Activated CD4-positive, alpha-beta T cell treated with anti-CD3 and anti-CD28 coated beads, Interleukin-2, amount 10 ng/mL, durations not matched to agents 24 days and 14 days (primary cell): ENCODE measurements around the gene IFI27L2. TPM values are rescaled to one million over a fixed set of nuclear protein-coding genes. Genes with fewer than 3 reads are reported as not detected.

Source experiments
- DNase-seq: peaks from one replicate; pipeline ENCODE4 v3.0.0; 2022
- H3K27ac Mint-ChIP-seq: one replicate; pipeline ENCODE4 v1.8.0; 2022; ENCODE audit warnings: mild to moderate bottlenecking, mixed read lengths
- H3K27me3 Mint-ChIP-seq: one replicate; pipeline ENCODE4 v1.8.0; 2022; ENCODE audit warnings: mixed read lengths
- H3K36me3 Mint-ChIP-seq: one replicate; pipeline ENCODE4 v1.8.0; 2022; ENCODE audit warnings: low read depth, mild to moderate bottlenecking, mixed read lengths
- H3K4me1 Mint-ChIP-seq: one replicate; pipeline ENCODE4 v1.8.0; 2021; ENCODE audit warnings: mixed read lengths
- H3K4me3 Mint-ChIP-seq: one replicate; pipeline ENCODE4 v1.8.0; 2022; ENCODE audit warnings: mild to moderate bottlenecking, moderate library complexity, mixed read lengths
- H3K9me3 Mint-ChIP-seq: one replicate; pipeline ENCODE4 v1.8.0; 2021; ENCODE audit warnings: mixed read lengths
- intact Hi-C: fragments of 100-400 bp; cut with micrococcal nuclease; formaldehyde crosslinking; loops from one replicate; pipeline ENCODE4 v1.15.1; 2023
- total RNA-seq: library from RNA; stranded (reverse); gene quantifications from 2 replicates; pipeline ENCODE4 v1.2.3, GENCODE V29; 2022

The IFI27L2 gene
- total RNA-seq, 1 donor from 2014 or later = 38.8 TPM

DNA sequence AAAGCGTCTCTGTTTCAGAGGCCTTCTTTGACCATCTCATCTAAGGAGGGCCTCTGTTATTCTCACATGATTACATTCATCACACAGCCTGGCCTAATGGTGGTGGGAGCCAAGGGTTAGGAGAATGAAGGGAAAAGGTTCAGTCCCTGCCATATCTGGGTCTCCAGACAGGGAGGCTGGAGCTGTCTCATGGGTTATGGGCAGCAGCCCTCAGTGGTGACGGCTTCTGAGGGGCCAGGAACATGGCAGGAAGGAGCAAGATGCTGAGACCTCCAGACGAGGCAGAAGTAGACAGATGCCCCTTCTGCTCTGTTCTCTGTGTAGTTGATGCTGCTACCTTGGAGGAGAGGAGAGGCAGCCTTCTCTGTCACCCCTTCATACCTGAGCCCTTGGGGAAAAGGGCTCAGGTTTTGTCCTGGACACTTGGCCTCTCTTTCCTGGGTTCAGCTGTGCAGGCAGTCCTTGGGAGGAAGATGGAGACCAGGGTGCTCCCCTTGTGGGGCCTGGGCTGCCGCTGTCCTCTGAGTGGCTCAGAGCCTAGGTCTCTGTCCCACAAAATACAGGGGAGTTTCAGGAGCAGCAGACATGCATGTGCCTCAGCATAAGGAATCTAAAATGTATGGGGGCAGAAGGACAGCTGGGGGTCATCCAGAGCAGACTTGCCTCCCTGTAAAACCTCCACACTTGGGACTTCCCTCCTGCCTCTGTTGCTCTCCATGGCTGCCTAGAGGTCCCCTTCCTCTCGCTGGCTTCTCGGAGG, 3.6 kb downstream of the IFI27L2 start:
- no peak overlapping the region for H3K27ac Mint-ChIP-seq
- H3K4me1 Mint-ChIP-seq = peaks cover 20% of the 10 kb centered on the region
- no peak overlapping the region for H3K4me3 Mint-ChIP-seq
- peaks cover 3% of the 10 kb centered on the region for H3K36me3 Mint-ChIP-seq
- intact Hi-C loops = no loop called here
- peaks cover 7% of the 10 kb centered on the region for H3K27me3 Mint-ChIP-seq
- H3K9me3 Mint-ChIP-seq = peaks cover 2% of the 10 kb centered on the region
- no peak for DNase-seq

- peaks cover 14% of the 10 kb centered on the region for H3K4me1 Mint-ChIP-seq
- peaks cover 3% of the 10 kb centered on the region for H3K36me3 Mint-ChIP-seq
- H3K4me3 Mint-ChIP-seq = no peak overlapping the region
- peaks cover 3% of the 10 kb centered on the region for H3K27me3 Mint-ChIP-seq
- H3K9me3 Mint-ChIP-seq = peaks cover 7% of the 10 kb centered on the region
- H3K27ac Mint-ChIP-seq = no peak overlapping the region
- intact Hi-C loops = no loop called here
- DNase-seq = no peak
Measured at GRCh38 chr14:94124582-94125377, 4.6 kb downstream of the IFI27L2 start.

DNA sequence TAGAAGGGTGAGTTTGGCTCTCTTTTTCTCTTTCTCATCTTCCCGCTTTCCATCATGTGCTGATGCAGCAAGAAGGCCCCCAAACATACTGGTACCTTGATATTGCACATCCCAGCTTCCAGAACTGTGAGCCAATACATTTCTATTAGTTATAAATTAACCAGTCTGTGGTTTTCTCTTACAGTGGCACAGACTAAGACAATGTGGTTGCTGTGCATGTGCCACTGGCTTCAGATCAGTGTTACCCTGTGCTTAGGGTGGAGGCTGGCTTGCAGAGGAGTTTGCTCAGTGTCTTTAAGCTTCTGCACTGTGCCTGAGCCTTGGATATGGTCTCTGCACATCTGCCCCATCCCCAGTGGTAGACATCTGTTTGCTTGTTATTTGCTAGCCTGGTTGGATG, 5.5 kb downstream of the IFI27L2 start:
- no peak for DNase-seq
- peaks cover 8% of the 10 kb centered on the region for H3K4me1 Mint-ChIP-seq
- no peak overlapping the region for H3K4me3 Mint-ChIP-seq
- peaks cover 3% of the 10 kb centered on the region for H3K36me3 Mint-ChIP-seq
- peaks cover 10% of the 10 kb centered on the region for H3K9me3 Mint-ChIP-seq
- intact Hi-C loops = no loop called here
- no peak overlapping the region for H3K27ac Mint-ChIP-seq
- H3K27me3 Mint-ChIP-seq = peaks cover 3% of the 10 kb centered on the region

DNA sequence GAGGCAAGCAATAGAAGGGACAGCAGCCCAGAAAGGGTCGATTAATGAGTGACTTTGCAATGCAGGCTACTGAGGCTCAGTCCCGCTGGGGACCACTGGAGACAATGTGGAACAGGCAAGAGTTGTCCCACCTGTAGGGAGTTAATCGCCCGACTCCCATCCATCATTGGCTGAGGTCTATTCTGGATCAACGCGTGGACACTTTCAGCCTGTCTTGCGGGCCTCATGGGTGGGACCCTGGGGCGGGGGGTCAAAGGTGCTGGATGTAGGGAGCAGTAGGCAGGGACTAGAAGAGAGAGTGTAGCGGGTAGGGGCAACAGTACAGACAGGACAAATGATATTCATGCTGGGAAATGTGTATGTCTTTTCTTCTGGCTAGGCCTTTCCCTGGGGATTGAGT, 6.1 kb downstream of the IFI27L2 start:
- DNase-seq = no peak
- peaks cover 3% of the 10 kb centered on the region for H3K36me3 Mint-ChIP-seq
- H3K4me3 Mint-ChIP-seq = no peak overlapping the region
- H3K27me3 Mint-ChIP-seq = peaks cover 3% of the 10 kb centered on the region
- H3K27ac Mint-ChIP-seq = no peak overlapping the region
- peaks cover 3% of the 10 kb centered on the region for H3K4me1 Mint-ChIP-seq
- H3K9me3 Mint-ChIP-seq = peaks cover 10% of the 10 kb centered on the region
- intact Hi-C loops = no loop called here

- Mint-ChIP-seq H3K27me3 (peaks cover 6% of the 10 kb centered on the region), H3K4me1 (peaks cover 3% of the 10 kb centered on the region), H3K36me3 (peaks cover 3% of the 10 kb centered on the region), H3K9me3 (peaks cover 10% of the 10 kb centered on the region), H3K4me3 (no peak overlapping the region), H3K27ac (no peak overlapping the region)
- DNase-seq = no peak
- intact Hi-C loops = no loop called here
Measured at GRCh38 chr14:94122438-94122837, 7.0 kb downstream of the IFI27L2 start.

DNA sequence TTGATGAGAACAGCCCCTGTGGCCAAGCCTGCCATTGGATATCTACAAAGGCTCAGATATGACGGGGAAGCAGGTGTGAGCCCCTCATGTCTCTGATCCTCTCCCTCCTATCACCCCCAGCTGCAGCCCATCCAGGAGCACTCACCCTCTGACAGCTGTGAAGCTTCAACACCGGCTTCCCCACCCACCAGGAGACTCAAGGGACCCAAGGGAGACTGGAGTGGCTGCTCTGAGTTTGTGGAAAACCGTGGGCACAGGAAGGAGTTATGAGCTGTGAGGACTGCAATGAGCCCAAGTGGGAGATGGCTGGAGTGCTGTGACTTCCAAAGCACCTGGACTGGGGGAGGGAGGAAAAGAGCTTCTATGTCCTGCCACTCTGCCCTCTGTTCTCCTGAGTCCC, 7.9 kb downstream of the IFI27L2 start:
- peaks cover 10% of the 10 kb centered on the region for H3K9me3 Mint-ChIP-seq
- peaks cover 3% of the 10 kb centered on the region for H3K4me1 Mint-ChIP-seq
- H3K4me3 Mint-ChIP-seq = no peak overlapping the region
- H3K27me3 Mint-ChIP-seq = peaks cover 6% of the 10 kb centered on the region
- no peak for DNase-seq
- intact Hi-C loops = no loop called here
- H3K36me3 Mint-ChIP-seq = no peaks in the 10 kb centered on the region
- no peak overlapping the region for H3K27ac Mint-ChIP-seq

- Mint-ChIP-seq H3K27ac (no peak overlapping the region), H3K36me3 (no peaks in the 10 kb centered on the region), H3K9me3 (peaks cover 10% of the 10 kb centered on the region), H3K4me3 (no peak overlapping the region), H3K27me3 (peaks cover 6% of the 10 kb centered on the region), H3K4me1 (peaks cover 3% of the 10 kb centered on the region)
- no peak for DNase-seq
- intact Hi-C loops = no loop called here
Measured at GRCh38 chr14:94120667-94121340, 8.6 kb downstream of the IFI27L2 start.

- H3K27me3 Mint-ChIP-seq = peaks cover 6% of the 10 kb centered on the region
- H3K4me3 Mint-ChIP-seq = no peak overlapping the region
- intact Hi-C loops = no loop called here
- H3K4me1 Mint-ChIP-seq = peaks cover 13% of the 10 kb centered on the region
- no peaks in the 10 kb centered on the region for H3K36me3 Mint-ChIP-seq
- no peak for DNase-seq
- H3K27ac Mint-ChIP-seq = no peak overlapping the region
- H3K9me3 Mint-ChIP-seq = peaks cover 10% of the 10 kb centered on the region
Measured at GRCh38 chr14:94119071-94119470, 10.3 kb downstream of the IFI27L2 start.

- Mint-ChIP-seq H3K36me3 (no peaks in the 10 kb centered on the region), H3K27ac (no peak overlapping the region), H3K4me1 (peaks cover 15% of the 10 kb centered on the region), H3K4me3 (no peak overlapping the region), H3K27me3 (peaks cover 6% of the 10 kb centered on the region), H3K9me3 (peaks cover 10% of the 10 kb centered on the region)
- no peak for DNase-seq
- intact Hi-C loops = no loop called here
Measured at GRCh38 chr14:94117856-94118255, 11.5 kb downstream of the IFI27L2 start.

- no peak for DNase-seq
- peaks cover 23% of the 10 kb centered on the region for H3K4me1 Mint-ChIP-seq
- peaks cover 5% of the 10 kb centered on the region for H3K27me3 Mint-ChIP-seq
- H3K4me3 Mint-ChIP-seq = no peak overlapping the region
- no peaks in the 10 kb centered on the region for H3K36me3 Mint-ChIP-seq
- intact Hi-C loops = no loop called here
- no peak overlapping the region for H3K27ac Mint-ChIP-seq
- H3K9me3 Mint-ChIP-seq = peaks cover 10% of the 10 kb centered on the region
Measured at GRCh38 chr14:94116701-94117100, 12.7 kb downstream of the IFI27L2 start.

DNA sequence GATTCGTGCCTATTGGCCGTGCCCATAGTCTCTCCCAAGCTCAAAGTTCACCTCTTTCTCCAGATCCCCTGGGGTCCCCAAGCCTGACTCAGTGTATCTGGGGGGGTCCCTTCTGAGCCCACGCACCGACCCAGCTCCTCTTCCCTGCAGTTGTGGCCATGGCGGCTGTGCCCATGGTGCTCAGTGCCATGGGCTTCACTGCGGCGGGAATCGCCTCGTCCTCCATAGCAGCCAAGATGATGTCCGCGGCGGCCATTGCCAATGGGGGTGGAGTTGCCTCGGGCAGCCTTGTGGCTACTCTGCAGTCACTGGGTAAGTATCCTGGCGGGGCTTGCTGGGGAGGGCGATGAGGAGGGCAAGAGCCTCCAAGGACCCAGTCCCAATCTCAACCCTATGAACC, 13.8 kb downstream of the IFI27L2 start:
- H3K9me3 Mint-ChIP-seq = peaks cover 6% of the 10 kb centered on the region
- H3K4me1 Mint-ChIP-seq = peaks cover 23% of the 10 kb centered on the region
- DNase-seq = no peak
- peaks cover 3% of the 10 kb centered on the region for H3K27me3 Mint-ChIP-seq
- no peaks in the 10 kb centered on the region for H3K36me3 Mint-ChIP-seq
- H3K4me3 Mint-ChIP-seq = no peak overlapping the region
- intact Hi-C loops = no loop called here
- H3K27ac Mint-ChIP-seq = no peak overlapping the region

DNA sequence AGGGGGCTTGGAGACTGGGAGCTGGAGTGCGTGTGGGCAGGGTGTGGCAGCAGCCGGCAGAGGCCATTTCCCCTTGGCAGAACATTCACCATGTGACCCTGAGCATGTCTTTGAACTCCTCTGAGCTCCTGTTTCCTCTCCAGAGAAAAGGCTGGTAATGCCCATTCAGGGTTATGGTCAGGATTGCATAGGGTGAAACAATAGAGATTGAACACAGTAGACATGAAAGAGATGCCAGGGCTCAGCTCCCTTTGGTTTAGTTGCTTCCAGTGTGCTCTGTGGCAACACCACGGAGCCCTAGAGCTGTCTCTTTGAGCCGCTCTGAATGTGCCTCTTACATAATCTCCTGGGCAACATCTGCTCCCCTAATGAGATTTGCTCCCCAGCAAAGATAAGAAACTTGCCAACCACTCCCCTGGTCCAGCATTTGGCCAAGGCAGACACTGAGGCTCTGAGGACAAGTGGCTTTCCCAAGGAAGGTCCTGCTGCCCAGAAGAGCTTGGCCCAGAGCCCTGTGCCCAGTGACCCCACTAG, 14.3 kb downstream of the IFI27L2 start:
- intact Hi-C loops = no loop called here
- Mint-ChIP-seq H3K9me3 (peaks cover 3% of the 10 kb centered on the region), H3K4me3 (no peak overlapping the region), H3K27me3 (peaks cover 3% of the 10 kb centered on the region), H3K27ac (no peak overlapping the region), H3K4me1 (peaks cover 27% of the 10 kb centered on the region), H3K36me3 (no peaks in the 10 kb centered on the region)
- DNase-seq = no peak

- H3K36me3 Mint-ChIP-seq = no peaks in the 10 kb centered on the region
- no peak overlapping the region for H3K27ac Mint-ChIP-seq
- H3K9me3 Mint-ChIP-seq = peaks cover 3% of the 10 kb centered on the region
- no peak for DNase-seq
- H3K27me3 Mint-ChIP-seq = peaks cover 3% of the 10 kb centered on the region
- intact Hi-C loops = no loop called here
- peaks cover 29% of the 10 kb centered on the region for H3K4me1 Mint-ChIP-seq
- no peak overlapping the region for H3K4me3 Mint-ChIP-seq
Measured at GRCh38 chr14:94114589-94115057, 14.8 kb downstream of the IFI27L2 start.
